ENCODE measurements around the gene SPOCK1. TPM values are rescaled to one million over a fixed set of nuclear protein-coding genes. Genes with fewer than 3 reads are reported as not detected.

Gene SPOCK1
- total and polyA plus RNA-seq, 2 of the 13 experiments (the other 11 are each of a cell fraction or from before 2014, with no cell fraction given), result 0.18 to 0.29 TPM

GRCh38 chr5:137441476-137441875 lies 57.6 kb downstream of the SPOCK1 start:
- 71% methylated on average over 1 of the region's 2 CpGs for WGBS (ENCODE audit: low lambda C conversion rate)
- in situ Hi-C loops (cut with HindIII; ENCODE audit: extremely low pct_ligation_motif_present, low pct_unique_long_range_greater_than_20kb) (no loop called here), intact Hi-C loops (cut with micrococcal nuclease; ENCODE audit: unreplicated experiment) (no loop called here)
- no peak for FAIRE-seq
- DNase-seq (ENCODE audit: low spot score), result no peak
- H3K4me1 ChIP-seq (ENCODE audit: insufficient read depth, low read length), result no peaks in the 10 kb centered on the region
- no peaks in the 10 kb centered on the region for H4K20me1 ChIP-seq (ENCODE audit: insufficient read depth, low read length)
- H3K79me2 ChIP-seq (ENCODE audit: insufficient read depth, low read length), result no peaks in the 10 kb centered on the region
- TF ChIP-seq RFXANK (CRISPR knock-in tag; IDR thresholded peaks at IDR 0.05), result no peak
- no peaks in the 10 kb centered on the region for H3K9me3 ChIP-seq (ENCODE audit: low read length)
- ChIA-PET POLR2A (no interaction called here), CTCF (ENCODE audit: low intra/inter-chr PET ratio, low total read pairs) (no interaction called here)
- no peak overlapping the region for H3K9ac ChIP-seq (ENCODE audit: insufficient read depth, low read depth, low read length)
- no peak overlapping the region for H3K4me2 ChIP-seq (ENCODE audit: low read depth, low read length)
- H3K4me3 ChIP-seq (replicated peaks in 1 of 3; ENCODE audit: insufficient read depth in 1 of 3, low read depth in 2 of 3, low read length in 3 of 3), result no peak overlapping the region
- no peak overlapping the region for H3K27ac ChIP-seq (ENCODE audit: extremely low read length, insufficient read depth, low read length)
- H3K36me3 ChIP-seq (replicated peaks in 1 of 2; ENCODE audit: control insufficient read depth in 1 of 2, insufficient read depth in 2 of 2, low read length in 2 of 2), result no peaks in the 10 kb centered on the region
- no peak overlapping the region for H2AFZ ChIP-seq (ENCODE audit: low read length)
- no TSS peak for BruUV-seq (replicated peaks)
- no peak for ATAC-seq
- H3K27me3 ChIP-seq (ENCODE audit: control insufficient read depth in 1 of 2, insufficient read depth in 2 of 2, low read length in 2 of 2), result no peaks in the 10 kb centered on the region; a peak in 1 of 5 replicates

GRCh38 chr5:137440795-137441194 lies 58.3 kb downstream of the SPOCK1 start:
- no peak overlapping the region for H3K4me2 ChIP-seq (ENCODE audit: low read depth, low read length)
- no TSS peak for BruUV-seq (replicated peaks)
- no peaks in the 10 kb centered on the region for H3K9me3 ChIP-seq (ENCODE audit: low read length)
- ChIA-PET POLR2A (no interaction called here), CTCF (ENCODE audit: low intra/inter-chr PET ratio, low total read pairs) (no interaction called here)
- H4K20me1 ChIP-seq (ENCODE audit: insufficient read depth, low read length), result no peaks in the 10 kb centered on the region
- H3K4me3 ChIP-seq (replicated peaks in 1 of 3; ENCODE audit: insufficient read depth in 1 of 3, low read depth in 2 of 3, low read length in 3 of 3), result no peak overlapping the region
- no peaks in the 10 kb centered on the region for H3K36me3 ChIP-seq (replicated peaks in 1 of 2; ENCODE audit: control insufficient read depth in 1 of 2, insufficient read depth in 2 of 2, low read length in 2 of 2)
- FAIRE-seq (no peak), ATAC-seq (no peak), DNase-seq (ENCODE audit: low spot score) (no peak)
- H3K9ac ChIP-seq (ENCODE audit: insufficient read depth, low read depth, low read length), result no peak overlapping the region
- no peak overlapping the region for H2AFZ ChIP-seq (ENCODE audit: low read length)
- intact Hi-C loops (cut with micrococcal nuclease; ENCODE audit: unreplicated experiment) (no loop called here), in situ Hi-C loops (cut with HindIII; ENCODE audit: extremely low pct_ligation_motif_present, low pct_unique_long_range_greater_than_20kb) (no loop called here)
- H3K4me1 ChIP-seq (ENCODE audit: insufficient read depth, low read length), result no peaks in the 10 kb centered on the region
- no peaks in the 10 kb centered on the region for H3K79me2 ChIP-seq (ENCODE audit: insufficient read depth, low read length)
- H3K27me3 ChIP-seq (ENCODE audit: control insufficient read depth in 1 of 2, insufficient read depth in 2 of 2, low read length in 2 of 2), result no peaks in the 10 kb centered on the region; a peak in 1 of 5 replicates
- no peak overlapping the region for H3K27ac ChIP-seq (ENCODE audit: extremely low read length, insufficient read depth, low read length)
- WGBS (ENCODE audit: low lambda C conversion rate), result 0% methylated on average over 3 of the region's 3 CpGs
- TF ChIP-seq JARID2 (CRISPR knock-in tag; IDR thresholded peaks at IDR 0.05; ENCODE audit: insufficient replicate concordance) (no peak), ZSCAN12 (CRISPR knock-in tag; IDR thresholded peaks at IDR 0.05) (no peak), NFIC (IDR thresholded peaks at IDR 0.05; ENCODE audit: low read length) (no peak), ZSCAN25 (CRISPR knock-in tag; IDR thresholded peaks at IDR 0.05) (no peak), SRSF4 (IDR thresholded peaks at IDR 0.05; ENCODE audit: low read depth, low read length, poor library complexity, severe bottlenecking) (no peak), THYN1 (CRISPR knock-in tag; IDR thresholded peaks at IDR 0.05; ENCODE audit: borderline replicate concordance, low read depth) (no peak), MTA3 (CRISPR knock-in tag; IDR thresholded peaks at IDR 0.05) (no peak), SMC3 (IDR thresholded peaks at IDR 0.05; ENCODE audit: low read length) (no peak), NFATC3 (CRISPR knock-in tag; IDR thresholded peaks at IDR 0.05) (no peak), DBP (CRISPR knock-in tag; IDR thresholded peaks at IDR 0.05; ENCODE audit: not compliant biosample characterization) (no peak), POLR2A (IDR thresholded peaks at IDR 0.05; ENCODE audit: insufficient read depth in 1 of 2, low read depth in 2 of 2, low read length in 2 of 2) (no peak), FLYWCH1 (CRISPR knock-in tag; IDR thresholded peaks at IDR 0.05) (no peak)
- TF ChIP-seq, protein P1, sequence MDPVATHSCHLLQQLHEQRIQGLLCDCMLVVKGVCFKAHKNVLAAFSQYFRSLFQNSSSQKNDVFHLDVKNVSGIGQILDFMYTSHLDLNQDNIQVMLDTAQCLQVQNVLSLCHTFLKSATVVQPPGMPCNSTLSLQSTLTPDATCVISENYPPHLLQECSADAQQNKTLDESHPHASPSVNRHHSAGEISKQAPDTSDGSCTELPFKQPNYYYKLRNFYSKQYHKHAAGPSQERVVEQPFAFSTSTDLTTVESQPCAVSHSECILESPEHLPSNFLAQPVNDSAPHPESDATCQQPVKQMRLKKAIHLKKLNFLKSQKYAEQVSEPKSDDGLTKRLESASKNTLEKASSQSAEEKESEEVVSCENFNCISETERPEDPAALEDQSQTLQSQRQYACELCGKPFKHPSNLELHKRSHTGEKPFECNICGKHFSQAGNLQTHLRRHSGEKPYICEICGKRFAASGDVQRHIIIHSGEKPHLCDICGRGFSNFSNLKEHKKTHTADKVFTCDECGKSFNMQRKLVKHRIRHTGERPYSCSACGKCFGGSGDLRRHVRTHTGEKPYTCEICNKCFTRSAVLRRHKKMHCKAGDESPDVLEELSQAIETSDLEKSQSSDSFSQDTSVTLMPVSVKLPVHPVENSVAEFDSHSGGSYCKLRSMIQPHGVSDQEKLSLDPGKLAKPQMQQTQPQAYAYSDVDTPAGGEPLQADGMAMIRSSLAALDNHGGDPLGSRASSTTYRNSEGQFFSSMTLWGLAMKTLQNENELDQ (CRISPR knock-in tag; IDR thresholded peaks at IDR 0.05; ENCODE audit: borderline replicate concordance), result no peak
- TF ChIP-seq, protein P2, sequence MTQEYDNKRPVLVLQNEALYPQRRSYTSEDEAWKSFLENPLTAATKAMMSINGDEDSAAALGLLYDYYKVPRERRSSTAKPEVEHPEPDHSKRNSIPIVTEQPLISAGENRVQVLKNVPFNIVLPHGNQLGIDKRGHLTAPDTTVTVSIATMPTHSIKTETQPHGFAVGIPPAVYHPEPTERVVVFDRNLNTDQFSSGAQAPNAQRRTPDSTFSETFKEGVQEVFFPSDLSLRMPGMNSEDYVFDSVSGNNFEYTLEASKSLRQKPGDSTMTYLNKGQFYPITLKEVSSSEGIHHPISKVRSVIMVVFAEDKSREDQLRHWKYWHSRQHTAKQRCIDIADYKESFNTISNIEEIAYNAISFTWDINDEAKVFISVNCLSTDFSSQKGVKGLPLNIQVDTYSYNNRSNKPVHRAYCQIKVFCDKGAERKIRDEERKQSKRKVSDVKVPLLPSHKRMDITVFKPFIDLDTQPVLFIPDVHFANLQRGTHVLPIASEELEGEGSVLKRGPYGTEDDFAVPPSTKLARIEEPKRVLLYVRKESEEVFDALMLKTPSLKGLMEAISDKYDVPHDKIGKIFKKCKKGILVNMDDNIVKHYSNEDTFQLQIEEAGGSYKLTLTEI (CRISPR knock-in tag; conservative IDR thresholded peaks at IDR 0.05), result no peak
